IMR-90 (cell line): ENCODE measurements around the gene CNTN5. TPM values are rescaled to one million over a fixed set of nuclear protein-coding genes. Genes with fewer than 3 reads are reported as not detected.

Experiments
- ATAC-seq: fragments of 200-7000 bp; cut with Tn5 transposase; 2 replicates; pipeline ENCODE4 v1.9.1; 2020; ENCODE audit warnings: low read depth, mild to moderate bottlenecking, moderate library complexity
- BruUV-seq: library from RNA; stranded (reverse); fragments of 400-500 nt; replicated peaks from 2 replicates; lab custom pipeline; 2021; lab: Mats Ljungman, UMichigan
- CTCF ChIA-PET: fragments of 300-600 bp; formaldehyde crosslinking; extraction: SDS; loops from one replicate; lab custom pipeline; 2021; ENCODE audit warnings: antibody characterized with exemption; lab: Yijun Ruan, JAX
- POLR2A ChIA-PET: fragments of 300-600 bp; sonication (Branson Sonifier 250); formaldehyde crosslinking; loops from one replicate; lab custom pipeline; 2022; ENCODE audit warnings: antibody characterized with exemption; ENCODE audit not compliant: unreplicated experiment; lab: Charles Lee
- DNase-seq: peaks from one replicate; pipeline ENCODE4 v3.0.0; 2013
- H2AFZ ChIP-seq: replicated peaks from 2 replicates; pipeline ENCODE3; 2013; ENCODE audit warnings: low read length, mild to moderate bottlenecking; ENCODE audit not compliant: poor library complexity
- H2AK5ac ChIP-seq: 2 replicates; pipeline ENCODE4 v1.6.1; 2013; ENCODE audit warnings: low read depth, low read length, inconsistent platforms
- H2AK9ac ChIP-seq: replicated peaks from 2 replicates; pipeline ENCODE3; 2013; ENCODE audit warnings: mild to moderate bottlenecking, low read depth, low read length, moderate library complexity; ENCODE audit not compliant: poor library complexity
- H2BK120ac ChIP-seq: 2 replicates; pipeline ENCODE4 v1.6.1; 2013; ENCODE audit warnings: low read depth, low read length, inconsistent platforms
- H2BK15ac ChIP-seq: 3 replicates; pipeline ENCODE4 v1.6.1; 2013; ENCODE audit warnings: low read depth, low read length, inconsistent platforms
- H2BK20ac ChIP-seq: 2 replicates; pipeline ENCODE4 v1.6.1; 2013; ENCODE audit warnings: low read depth, mild to moderate bottlenecking, inconsistent platforms, low read length, moderate library complexity
- H2BK5ac ChIP-seq: 2 replicates; pipeline ENCODE4 v1.6.1; 2013; ENCODE audit warnings: mild to moderate bottlenecking, low read depth, low read length, inconsistent platforms; ENCODE audit not compliant: poor library complexity, severe bottlenecking
- H3K14ac ChIP-seq: replicated peaks from 2 replicates; pipeline ENCODE4 v1.6.1; 2013; ENCODE audit warnings: low read depth, low read length, inconsistent platforms
- H3K18ac ChIP-seq: 2 replicates; pipeline ENCODE4 v1.6.1; 2013; ENCODE audit warnings: low read depth, low read length, control low read depth
- H3K23ac ChIP-seq: 2 replicates; pipeline ENCODE4 v1.6.1; 2013; ENCODE audit warnings: low read depth, low read length, inconsistent platforms
- H3K27ac ChIP-seq: 2 replicates; pipeline ENCODE4 v1.5.1; 2013; ENCODE audit warnings: mild to moderate bottlenecking, control low read depth, low read length; ENCODE audit not compliant: insufficient read depth
- H3K27me3 ChIP-seq: 2 replicates; pipeline ENCODE4 v1.6.1; 2013; ENCODE audit warnings: low read length; ENCODE audit not compliant: control insufficient read depth, insufficient read depth
- H3K36me3 ChIP-seq: 2 replicates; pipeline ENCODE4 v1.6.1; 2013; ENCODE audit warnings: low read length, mixed read lengths; ENCODE audit not compliant: control insufficient read depth, insufficient read depth
- H3K4ac ChIP-seq: 2 replicates; pipeline ENCODE4 v1.6.1; 2013; ENCODE audit warnings: low read depth, low read length, inconsistent platforms
- H3K4me1 ChIP-seq: 2 replicates; pipeline ENCODE4 v1.6.1; 2013; ENCODE audit warnings: low read length, mixed read lengths; ENCODE audit not compliant: control insufficient read depth, insufficient read depth
- H3K4me2 ChIP-seq: 2 replicates; pipeline ENCODE4 v1.6.1; 2013; ENCODE audit warnings: low read depth, mild to moderate bottlenecking, control low read depth, low read length, moderate library complexity
- H3K4me3 ChIP-seq: 2 replicates; pipeline ENCODE4 v1.5.1; 2013; ENCODE audit warnings: low read depth, mild to moderate bottlenecking, control low read depth, low read length, moderate library complexity; ENCODE audit not compliant: insufficient read depth
- H3K56ac ChIP-seq: 2 replicates; pipeline ENCODE4 v1.6.1; 2013; ENCODE audit warnings: low read length, inconsistent platforms; ENCODE audit not compliant: insufficient read depth; ENCODE audit errors: extremely low read depth
- H3K79me1 ChIP-seq, 2 experiments: 2 replicates each; pipeline ENCODE4 v1.6.1; 2013; ENCODE audit warnings: low read length in 2 of 2, inconsistent platforms in 1 of 2, low read depth in 1 of 2
- H3K9ac ChIP-seq: 2 replicates; pipeline ENCODE4 v1.6.1; 2013; ENCODE audit warnings: low read depth, low read length, control low read depth
- H3K9me1 ChIP-seq: 2 replicates; pipeline ENCODE4 v1.6.1; 2013; ENCODE audit warnings: low read length, inconsistent platforms; ENCODE audit not compliant: insufficient read depth
- H3K9me3 ChIP-seq: 2 replicates; pipeline ENCODE4 v1.6.1; 2013; ENCODE audit warnings: low read length; ENCODE audit not compliant: control insufficient read depth, insufficient read depth
- H4K20me1 ChIP-seq: 2 replicates; pipeline ENCODE4 v1.6.1; 2013; ENCODE audit warnings: low read length, inconsistent platforms; ENCODE audit not compliant: insufficient read depth
- H4K5ac ChIP-seq: 2 replicates; pipeline ENCODE4 v1.6.1; 2013; ENCODE audit warnings: mild to moderate bottlenecking, low read depth, low read length, control low read depth
- H4K8ac ChIP-seq, 2 experiments: 2 replicates each; pipeline ENCODE4 v1.6.1; 2013; ENCODE audit warnings: low read depth in 2 of 2, low read length in 2 of 2, control low read depth in 1 of 2, inconsistent platforms in 1 of 2
- H4K91ac ChIP-seq: 2 replicates; pipeline ENCODE4 v1.6.1; 2013; ENCODE audit warnings: low read depth, low read length, inconsistent platforms; ENCODE audit not compliant: insufficient read depth
- RCOR1 ChIP-seq: IDR thresholded peaks from 2 replicates; pipeline ENCODE4 v1.6.1; 2012; ENCODE audit warnings: mild to moderate bottlenecking, low read length, improper control_type of control experiment; ENCODE audit not compliant: insufficient replicate concordance
- RFX5 ChIP-seq: IDR thresholded peaks from 2 replicates; pipeline ENCODE4 v1.8.0; 2012; ENCODE audit warnings: low read depth, mild to moderate bottlenecking, low read length, moderate library complexity
- WGBS, 2 experiments: methylation state at CpG; one replicate each; pipeline versions ENCODE4 v1.1.5 to v1.1.7; 2013; ENCODE audit warnings: missing lambda C conversion rate in 2 of 2; ENCODE audit not compliant: insufficient read length in 1 of 2; ENCODE audit errors: extremely low coverage in 2 of 2; 5-methylcytosine and 5-hydroxymethylcytosine counted together
- dilution Hi-C: fragments of 300-500 bp; cut with HindIII; formaldehyde crosslinking; loops from one replicate; pipeline ENCODE4 v1.14.3; 2018; ENCODE audit warnings: low sequenced_read_pairs; ENCODE audit not compliant: unreplicated experiment
- in situ Hi-C: fragments of 300-500 bp; cut with MboI; formaldehyde crosslinking; loops from 3 replicates; pipeline ENCODE4 v1.14.3; 2019; ENCODE audit warnings: low sequenced_read_pairs, inconsistent platforms, mixed read lengths
- intact Hi-C: fragments of 100-400 bp; cut with micrococcal nuclease; formaldehyde crosslinking; loops from 2 replicates; pipeline ENCODE4 v1.10.0; 2022
- polyA plus RNA-seq, 3 experiments: library from polyadenylated mRNA; depleted of rRNA; stranded (reverse); fragments of >200 nt; gene quantifications; 2 replicates each; pipeline ENCODE4 v1.2.3, GENCODE V29; 2012; ENCODE audit warnings: low replicate concordance in 1 of 3
- total RNA-seq: library from RNA; depleted of rRNA; stranded (reverse); fragments of >200 nt; gene quantifications from 2 replicates; pipeline ENCODE4 v1.2.3, GENCODE V29; 2012

CNTN5 gene
- total and polyA plus RNA-seq, 2 of the 4 experiments (the other 2 are of a cell fraction), result not detected

- H4K20me1 ChIP-seq, result no peaks in the 10 kb centered on the region
- H3K14ac ChIP-seq, result no peak overlapping the region
- H4K8ac ChIP-seq, result no peak overlapping the region
- dilution Hi-C loops, result no loop called here
- no peak overlapping the region for H4K5ac ChIP-seq
- no peak overlapping the region for H2BK5ac ChIP-seq
- H3K9ac ChIP-seq, result no peak overlapping the region
- no peak overlapping the region for H2BK15ac ChIP-seq
- H2AK5ac ChIP-seq, result no peak overlapping the region
- intact Hi-C loops, result no loop called here
- no peak for DNase-seq
- no peaks in the 10 kb centered on the region for H3K4me1 ChIP-seq
- BruUV-seq, result no TSS peak
- H3K18ac ChIP-seq, result no peak overlapping the region
- no peak overlapping the region for H3K4me2 ChIP-seq
- H2AFZ ChIP-seq, result no peak overlapping the region
- H3K36me3 ChIP-seq, result no peaks in the 10 kb centered on the region
- peaks cover 7% of the 10 kb centered on the region; the same call in 1 of the 2 replicates for H3K9me3 ChIP-seq
- no peak for ATAC-seq
- H3K23ac ChIP-seq, result no peak overlapping the region
- ChIA-PET CTCF (no interaction called here), POLR2A (no interaction called here)
- no peak overlapping the region for H3K56ac ChIP-seq
- H3K27ac ChIP-seq, result no peak overlapping the region
- H2BK20ac ChIP-seq, result no peak overlapping the region
- H3K4me3 ChIP-seq, result no peak overlapping the region
- TF ChIP-seq RCOR1 (no peak), RFX5 (no peak)
- no peaks in the 10 kb centered on the region for H3K9me1 ChIP-seq
- no peak overlapping the region for H4K91ac ChIP-seq
- H2BK120ac ChIP-seq, result no peak overlapping the region
- H3K27me3 ChIP-seq, result no peaks in the 10 kb centered on the region
- no peak overlapping the region for H3K4ac ChIP-seq
- no peaks in the 10 kb centered on the region for H3K79me1 ChIP-seq
- H2AK9ac ChIP-seq, result no peak overlapping the region
- in situ Hi-C loops, result no loop called here
- WGBS, 2 experiments, result no CpG with 5 or more reads among the region's 2 CpGs
Measured at GRCh38 chr11:99791354-99791753, 770.6 kb downstream of the CNTN5 start.
